Fibroblast of mammary gland (primary cell): ENCODE measurements around the gene DEGS1.

ENCODE experiments used
- DNase-seq: peaks from one replicate; pipeline ENCODE4 v3.0.0-alpha.2; 2010; ENCODE audit warnings: low read depth
- H3K4me3 ChIP-seq: 2 replicates; pipeline ENCODE4 v1.5.1; 2011; ENCODE audit warnings: low read depth, mild to moderate bottlenecking, low read length, moderate library complexity; ENCODE audit not compliant: control insufficient read depth
- TF ChIP-seq, protein P1 (sequence below): conservative IDR thresholded peaks from 2 replicates; pipeline ENCODE4 v1.5.1; 2011; ENCODE audit warnings: low read depth, low read length, inconsistent platforms; ENCODE audit not compliant: control insufficient read depth, insufficient read depth

The DEGS1 gene

GRCh38 chr1:224188286-224188685, 5.2 kb downstream of the DEGS1 start:
- TF ChIP-seq, protein P1, sequence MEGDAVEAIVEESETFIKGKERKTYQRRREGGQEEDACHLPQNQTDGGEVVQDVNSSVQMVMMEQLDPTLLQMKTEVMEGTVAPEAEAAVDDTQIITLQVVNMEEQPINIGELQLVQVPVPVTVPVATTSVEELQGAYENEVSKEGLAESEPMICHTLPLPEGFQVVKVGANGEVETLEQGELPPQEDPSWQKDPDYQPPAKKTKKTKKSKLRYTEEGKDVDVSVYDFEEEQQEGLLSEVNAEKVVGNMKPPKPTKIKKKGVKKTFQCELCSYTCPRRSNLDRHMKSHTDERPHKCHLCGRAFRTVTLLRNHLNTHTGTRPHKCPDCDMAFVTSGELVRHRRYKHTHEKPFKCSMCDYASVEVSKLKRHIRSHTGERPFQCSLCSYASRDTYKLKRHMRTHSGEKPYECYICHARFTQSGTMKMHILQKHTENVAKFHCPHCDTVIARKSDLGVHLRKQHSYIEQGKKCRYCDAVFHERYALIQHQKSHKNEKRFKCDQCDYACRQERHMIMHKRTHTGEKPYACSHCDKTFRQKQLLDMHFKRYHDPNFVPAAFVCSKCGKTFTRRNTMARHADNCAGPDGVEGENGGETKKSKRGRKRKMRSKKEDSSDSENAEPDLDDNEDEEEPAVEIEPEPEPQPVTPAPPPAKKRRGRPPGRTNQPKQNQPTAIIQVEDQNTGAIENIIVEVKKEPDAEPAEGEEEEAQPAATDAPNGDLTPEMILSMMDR, result no peak
- no peak for DNase-seq
- no peak overlapping the region for H3K4me3 ChIP-seq

GRCh38 chr1:224189561-224189960, 6.5 kb downstream of the DEGS1 start:
- TF ChIP-seq, protein P1, result no peak
- H3K4me3 ChIP-seq, result no peak overlapping the region
- peak; percentile 28 for DNase-seq

GRCh38 chr1:224192082-224192788, 9.2 kb downstream of the DEGS1 start:
- no peak for DNase-seq
- no peak overlapping the region for H3K4me3 ChIP-seq
- TF ChIP-seq, protein P1, result no peak

DNA sequence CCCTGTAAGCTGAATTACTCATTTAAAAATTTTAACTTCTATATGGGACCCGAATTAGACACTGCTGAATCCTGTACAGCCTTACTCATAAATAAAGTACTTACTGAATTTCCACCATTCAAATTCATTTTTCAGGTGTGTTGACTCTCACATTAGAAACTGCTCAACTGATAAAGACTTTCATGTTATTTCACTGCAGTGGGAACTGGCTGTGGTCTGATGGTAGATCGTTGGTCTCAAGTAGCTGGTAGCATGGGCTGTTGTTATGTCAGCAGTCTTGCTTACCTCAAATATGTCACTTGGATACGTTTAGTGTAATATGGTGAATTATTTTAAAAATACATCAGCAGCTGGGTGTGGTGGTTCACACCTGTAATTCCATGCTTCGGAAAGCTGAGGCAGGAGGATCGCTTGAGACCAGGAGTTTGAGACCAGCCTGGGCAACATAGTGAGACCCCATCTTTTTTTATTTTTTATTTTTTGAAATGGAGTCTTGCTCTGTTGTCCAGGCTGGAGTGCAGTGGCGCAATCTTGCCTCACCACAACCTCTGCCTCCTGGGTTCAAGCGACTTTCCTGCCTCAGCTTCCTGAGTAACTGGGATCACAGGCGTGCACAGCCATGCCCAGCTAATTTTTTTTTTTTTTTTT, 10.4 kb downstream of the DEGS1 start:
- TF ChIP-seq, protein P1, result no peak
- DNase-seq, result no peak
- no peak overlapping the region for H3K4me3 ChIP-seq

DNA sequence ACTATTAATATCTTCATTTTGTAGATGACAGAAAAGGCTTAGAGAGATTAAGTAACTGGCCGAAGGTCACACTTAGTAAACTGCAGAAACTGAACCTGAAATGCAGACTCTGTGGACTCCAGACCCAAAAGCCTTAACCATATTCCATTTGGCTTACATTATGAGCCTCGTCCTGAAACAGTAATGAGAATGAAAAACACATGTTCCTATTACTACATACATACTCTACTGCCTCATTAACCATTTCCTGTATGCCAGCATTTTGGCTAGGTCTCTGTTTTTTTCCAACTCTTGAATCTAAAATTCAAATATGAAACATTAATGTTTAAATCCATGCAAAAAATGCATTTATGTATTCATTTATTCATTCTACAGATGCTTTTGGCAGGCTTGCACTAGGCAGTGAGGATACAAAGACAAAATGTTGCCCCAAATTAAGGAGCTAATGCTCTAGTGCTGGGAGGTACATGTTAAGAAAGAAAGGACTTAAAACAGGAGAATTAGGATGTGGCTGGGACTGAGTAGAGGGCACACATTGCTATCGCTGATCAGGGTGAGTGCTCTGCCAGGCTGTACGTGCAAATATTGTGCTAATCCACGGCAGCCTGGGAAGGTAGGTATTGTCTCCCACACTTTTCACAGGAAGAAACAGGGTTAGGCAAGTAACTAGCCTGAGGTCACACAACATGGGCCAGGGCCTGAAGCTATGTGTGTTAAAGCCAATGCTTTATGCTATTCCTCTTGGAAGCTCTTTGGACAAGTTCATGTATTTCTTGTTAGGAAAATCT, 14.0 kb downstream of the DEGS1 start:
- TF ChIP-seq, protein P1, result no peak
- no peak overlapping the region for H3K4me3 ChIP-seq
- peak; percentile 44 for DNase-seq

DNA sequence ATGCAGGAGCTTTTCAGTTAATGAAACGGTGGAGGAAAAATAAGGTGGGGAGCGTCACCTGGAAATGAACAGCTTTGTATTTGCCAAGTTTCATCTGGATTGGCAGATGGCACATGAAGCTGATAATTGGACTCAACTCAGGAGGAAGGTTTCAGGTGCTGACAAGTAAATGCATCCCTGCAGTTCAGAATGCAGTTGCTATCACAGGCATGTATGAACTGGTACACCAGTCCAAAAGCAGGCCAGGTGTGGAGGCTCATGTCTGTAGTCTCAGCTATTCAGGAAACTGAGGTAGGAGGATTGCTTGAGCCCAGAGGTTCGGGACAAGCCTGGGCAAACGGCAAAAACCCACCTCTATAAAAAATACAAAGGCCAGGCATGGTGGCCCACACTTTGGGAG, 15.5 kb downstream of the DEGS1 start:
- no peak for DNase-seq
- TF ChIP-seq, protein P1, result no peak
- no peak overlapping the region for H3K4me3 ChIP-seq
